Prostate gland (tissue), 2 donors: ENCODE data around the gene RPS6KA2. TPM values are rescaled to one million over a fixed set of nuclear protein-coding genes. Genes with fewer than 3 reads are reported as not detected.

Experiments used
- DNase-seq: peaks from one replicate; pipeline ENCODE4 v3.0.0-alpha.2; 2019; ENCODE audit warnings: low spot score
- H3K27ac ChIP-seq, 2 donors: fragments of 200-600 bp; sonication (generic); 2 replicates each; pipeline ENCODE4 v1.5.1; 2017 to 2019
- H3K27me3 ChIP-seq: fragments of 200-600 bp; sonication (generic); replicated peaks from 2 replicates; pipeline ENCODE4 v1.5.1; 2019; ENCODE audit not compliant: insufficient read depth
- H3K36me3 ChIP-seq, 2 donors: fragments of 200-600 bp; sonication (generic); 1 replicate in 1 of 2; 2 replicates in 1 of 2; pipeline versions ENCODE4 v1.5.1 to v1.8.1; 2017 to 2019
- H3K4me1 ChIP-seq: fragments of 200-600 bp; sonication (generic); replicated peaks from 2 replicates; pipeline ENCODE4 v1.5.1; 2019
- H3K4me3 ChIP-seq, 2 donors: fragments of 200-600 bp; sonication (generic); 2 replicates each; pipeline ENCODE4 v1.5.1; 2017 to 2019
- H3K9me3 ChIP-seq: fragments of 200-600 bp; sonication (generic); 2 replicates; pipeline ENCODE4 v1.5.1; 2017
- CTCF ChIP-seq, 4 experiments: fragments of 200-600 bp in 2 of 4; fragments of 450-650 bp in 2 of 4; sonication (generic) in 2 of 4; IDR thresholded peaks; 1 replicate in 3 of 4; 2 replicates in 1 of 4; pipeline ENCODE4 v1.5.1; 2016 to 2019; ENCODE audit warnings: antibody characterized with exemption in 4 of 4, mild to moderate bottlenecking in 2 of 4, moderate library complexity in 2 of 4
- POLR2A ChIP-seq: fragments of 450-650 bp; IDR thresholded peaks from one replicate; pipeline ENCODE4 v1.6.1; 2016; ENCODE audit warnings: antibody characterized with exemption, mild to moderate bottlenecking
- POLR2AphosphoS5 ChIP-seq: sonication (generic); formaldehyde crosslinking; IDR thresholded peaks from one replicate; pipeline ENCODE4 v1.6.1; 2017; ENCODE audit warnings: antibody characterized with exemption
- WGBS: methylation state at CpG from one replicate; pipeline ENCODE4 v1.1.5; 2018; 5-methylcytosine and 5-hydroxymethylcytosine counted together
- intact Hi-C: fragments of 100-400 bp; cut with DNase I; formaldehyde crosslinking; loops from one replicate; pipeline ENCODE4 v1.14.2; 2022
- total RNA-seq, 2 donors: library from RNA; depleted of rRNA; stranded (reverse); fragments of >200 nt; gene quantifications; one replicate each; pipeline ENCODE4 v1.1.0, GENCODE V29; 2016

The RPS6KA2 gene
- total RNA-seq, 2 donors from 2014 or later: 32.2 to 44.3 TPM

DNA sequence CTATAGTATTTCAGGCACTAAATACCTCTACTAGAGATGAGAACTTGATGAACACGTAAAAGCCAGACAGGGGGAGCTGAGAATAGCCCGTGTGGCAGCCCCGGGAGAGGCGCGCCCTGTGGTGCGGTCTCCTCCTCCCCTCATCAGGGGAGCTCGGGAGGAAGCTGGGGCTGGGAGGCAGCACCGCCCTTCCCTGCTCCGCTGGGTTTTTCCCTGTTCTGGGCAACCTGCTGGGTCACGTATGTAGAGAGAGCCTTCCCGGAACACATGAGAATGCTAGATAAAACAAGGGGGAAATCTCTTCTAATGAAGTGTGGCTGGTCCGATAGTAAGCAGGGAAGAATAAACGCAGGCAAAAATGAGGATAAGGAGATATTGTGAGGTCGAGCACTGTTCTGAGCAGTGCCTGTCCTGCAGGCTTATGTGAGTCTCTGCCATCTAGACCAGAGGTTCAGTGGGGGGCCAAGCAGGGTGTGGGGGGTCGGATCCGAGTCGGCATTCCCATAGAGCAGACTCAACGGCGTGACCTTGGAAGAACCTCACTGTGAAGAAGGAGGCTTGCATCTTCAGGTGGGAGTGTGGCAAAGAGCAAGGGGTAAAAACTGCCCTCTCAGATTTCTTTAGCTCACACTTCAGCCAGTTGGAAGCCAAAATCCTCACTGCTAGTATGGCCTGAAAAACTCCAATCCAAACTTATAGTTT is 13.4 kb upstream of the RPS6KA2 start:
- intact Hi-C loops: no loop called here
- H3K36me3 ChIP-seq: no peaks in the 10 kb centered on the region
- TF ChIP-seq CTCF (IDR thresholded peaks at IDR 0.05) (no peak), POLR2A (no peak), POLR2AphosphoS5 (peak; percentile 19)
- no peak overlapping the region for H3K27ac ChIP-seq
- peak; percentile 40 for DNase-seq
- no peaks in the 10 kb centered on the region for H3K9me3 ChIP-seq
- no peak overlapping the region for H3K4me3 ChIP-seq
- 29% methylated on average over 19 of the region's 19 CpGs for WGBS
- no peaks in the 10 kb centered on the region for H3K4me1 ChIP-seq
- H3K27me3 ChIP-seq: no peaks in the 10 kb centered on the region

GRCh38 chr6:166639921-166640320 is 12.9 kb upstream of the RPS6KA2 start:
- Histone ChIP-seq H3K4me1 (no peaks in the 10 kb centered on the region), H3K36me3 (no peaks in the 10 kb centered on the region), H3K27me3 (no peaks in the 10 kb centered on the region), H3K9me3 (no peaks in the 10 kb centered on the region), H3K27ac (no peak overlapping the region), H3K4me3 (no peak overlapping the region)
- TF ChIP-seq CTCF (IDR thresholded peaks at IDR 0.05): no peak
- no peak for TF ChIP-seq POLR2AphosphoS5
- TF ChIP-seq POLR2A: no peak
- DNase-seq: no peak
- intact Hi-C loops: no loop called here
- WGBS: 86% methylated on average over 6 of the region's 6 CpGs

- TF ChIP-seq POLR2AphosphoS5 (no peak), POLR2A (no peak), CTCF (IDR thresholded peaks at IDR 0.05) (no peak)
- Histone ChIP-seq H3K4me3 (no peak overlapping the region), H3K36me3 (no peaks in the 10 kb centered on the region), H3K27me3 (no peaks in the 10 kb centered on the region), H3K4me1 (no peaks in the 10 kb centered on the region), H3K27ac (no peak overlapping the region), H3K9me3 (no peaks in the 10 kb centered on the region)
- 90% methylated on average over 7 of the region's 7 CpGs for WGBS
- intact Hi-C loops: no loop called here
- no peak for DNase-seq
These were observed 11.5 kb upstream of the RPS6KA2 start for GRCh38 chr6:166638573-166638964.

DNA sequence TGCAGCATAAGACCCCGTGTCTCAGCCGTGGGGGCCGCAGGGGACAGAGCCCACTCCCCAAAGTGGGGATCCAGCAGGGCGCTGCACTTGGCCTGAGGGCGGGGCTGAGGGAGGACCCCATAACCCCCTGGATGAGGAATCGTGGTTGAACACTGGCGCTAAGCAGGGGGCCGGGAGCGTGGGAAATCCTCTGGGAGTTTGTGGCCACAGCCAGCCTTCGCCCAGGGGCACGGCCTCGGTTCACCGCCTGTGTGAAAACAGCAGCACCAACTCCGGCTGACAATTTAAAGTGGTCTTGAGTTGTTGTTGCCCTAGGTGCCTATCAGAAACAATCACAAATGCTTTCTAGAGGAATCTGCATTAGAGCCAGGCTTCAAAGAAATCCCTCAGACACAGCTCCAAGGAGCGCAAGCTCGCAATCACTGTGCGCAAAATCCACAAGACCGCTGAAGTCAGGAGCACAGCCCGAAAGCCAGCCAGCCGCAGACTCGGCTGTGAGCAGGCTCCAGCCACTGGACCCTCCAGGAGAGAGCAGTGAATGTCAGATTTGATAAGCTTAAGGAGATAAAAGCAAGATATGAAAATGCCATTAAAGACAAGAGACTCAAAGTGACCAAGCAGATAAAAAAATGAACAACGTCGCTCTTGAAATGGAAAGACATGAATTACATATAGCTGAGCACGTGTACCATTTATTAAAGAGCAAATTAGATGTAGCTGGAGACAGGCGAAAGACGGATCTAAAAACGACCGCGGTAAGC is 10.9 kb upstream of the RPS6KA2 start:
- TF ChIP-seq CTCF (IDR thresholded peaks at IDR 0.05) (no peak), POLR2A (no peak), POLR2AphosphoS5 (no peak)
- Histone ChIP-seq H3K4me3 (no peak overlapping the region), H3K9me3 (no peaks in the 10 kb centered on the region), H3K27ac (no peak overlapping the region), H3K36me3 (no peaks in the 10 kb centered on the region), H3K4me1 (no peaks in the 10 kb centered on the region), H3K27me3 (no peaks in the 10 kb centered on the region)
- DNase-seq: no peak
- 91% methylated on average over 28 of the region's 29 CpGs for WGBS
- intact Hi-C loops: no loop called here

- H3K4me1 ChIP-seq: no peaks in the 10 kb centered on the region
- no peak overlapping the region for H3K4me3 ChIP-seq
- TF ChIP-seq CTCF (IDR thresholded peaks at IDR 0.05) (no peak), POLR2A (no peak), POLR2AphosphoS5 (no peak)
- H3K27me3 ChIP-seq: no peaks in the 10 kb centered on the region
- H3K27ac ChIP-seq: no peak overlapping the region
- DNase-seq: no peak
- WGBS: 88% methylated on average over 10 of the region's 10 CpGs
- H3K36me3 ChIP-seq: no peaks in the 10 kb centered on the region
- intact Hi-C loops: no loop called here
- H3K9me3 ChIP-seq: no peaks in the 10 kb centered on the region
These were observed 9.9 kb upstream of the RPS6KA2 start for GRCh38 chr6:166636934-166637333.
